Measurements from ENCODE around the gene ZBTB8A. TPM values are rescaled to one million over a fixed set of nuclear protein-coding genes. Genes with fewer than 3 reads are reported as not detected.

Gene ZBTB8A
- total RNA-seq, 2 experiments from 2014 or later, result 0.29 to 0.54 TPM

- Histone ChIP-seq H4K20me1 (ENCODE audit: insufficient read depth, low read length) (no peaks in the 10 kb centered on the region), H3K27ac (ENCODE audit: low read depth, low read length, poor library complexity, severe bottlenecking) (no peak overlapping the region), H3K4me2 (ENCODE audit: low read length) (no peak overlapping the region), H3K4me3 (ENCODE audit: low read depth, low read length, poor library complexity, severe bottlenecking) (no peak overlapping the region), H3K79me2 (ENCODE audit: insufficient read depth, low read depth, low read length) (no peaks in the 10 kb centered on the region), H3K9me2 (ENCODE audit: insufficient read depth, low read length) (no peaks in the 10 kb centered on the region), H3K4me1 (ENCODE audit: insufficient read depth, low read length, poor library complexity, severe bottlenecking) (no peaks in the 10 kb centered on the region), H2AFZ (ENCODE audit: low read length) (no peak overlapping the region), H3K36me3 (ENCODE audit: insufficient read depth, low read length) (no peaks in the 10 kb centered on the region), H3K9me3 (ENCODE audit: low read length) (no peaks in the 10 kb centered on the region)
- DNase-seq (ENCODE audit: low spot score), result no peak
- ChIA-PET POLR2A (no interaction called here), CTCF (ENCODE audit: unreplicated experiment) (no interaction called here)
- TF ChIP-seq CTCF (conservative IDR thresholded peaks at IDR 0.05; ENCODE audit: low read length) (no peak), EZH2phosphoT487 (IDR thresholded peaks at IDR 0.05; ENCODE audit: borderline replicate concordance, low read depth, low read length) (no peak)
- intact Hi-C loops (cut with micrococcal nuclease; ENCODE audit: unreplicated experiment), result no loop called here
- BruUV-seq (replicated peaks), result no TSS peak
Measured at GRCh38 chr1:32580348-32581017, 41.3 kb downstream of the ZBTB8A start.

- ChIA-PET POLR2A (no interaction called here), CTCF (ENCODE audit: unreplicated experiment) (no interaction called here)
- Histone ChIP-seq H3K4me2 (ENCODE audit: low read length) (no peak overlapping the region), H3K27ac (ENCODE audit: low read depth, low read length, poor library complexity, severe bottlenecking) (no peak overlapping the region), H3K79me2 (ENCODE audit: insufficient read depth, low read depth, low read length) (no peaks in the 10 kb centered on the region), H2AFZ (ENCODE audit: low read length) (no peak overlapping the region), H3K4me3 (ENCODE audit: low read depth, low read length, poor library complexity, severe bottlenecking) (no peak overlapping the region), H4K20me1 (ENCODE audit: insufficient read depth, low read length) (no peaks in the 10 kb centered on the region), H3K9me2 (ENCODE audit: insufficient read depth, low read length) (no peaks in the 10 kb centered on the region), H3K36me3 (ENCODE audit: insufficient read depth, low read length) (no peaks in the 10 kb centered on the region), H3K4me1 (ENCODE audit: insufficient read depth, low read length, poor library complexity, severe bottlenecking) (no peaks in the 10 kb centered on the region), H3K9me3 (ENCODE audit: low read length) (no peaks in the 10 kb centered on the region)
- intact Hi-C loops (cut with micrococcal nuclease; ENCODE audit: unreplicated experiment), result no loop called here
- BruUV-seq (replicated peaks), result no TSS peak
- no peak for DNase-seq (ENCODE audit: low spot score)
- TF ChIP-seq CTCF (conservative IDR thresholded peaks at IDR 0.05; ENCODE audit: low read length) (no peak), EZH2phosphoT487 (IDR thresholded peaks at IDR 0.05; ENCODE audit: borderline replicate concordance, low read depth, low read length) (no peak)
Measured at GRCh38 chr1:32592943-32593342, 53.7 kb downstream of the ZBTB8A start.

- no peak overlapping the region for H3K4me3 ChIP-seq (ENCODE audit: low read depth, low read length, poor library complexity, severe bottlenecking)
- CTCF ChIA-PET (ENCODE audit: unreplicated experiment), result interaction anchor here (0.6 kb wide), 1 partner anchor 80 kb away, joined by 3 read pairs; no protein-coding TSS in a partner anchor
- no peaks in the 10 kb centered on the region for H4K20me1 ChIP-seq (ENCODE audit: insufficient read depth, low read length)
- no peaks in the 10 kb centered on the region for H3K79me2 ChIP-seq (ENCODE audit: insufficient read depth, low read depth, low read length)
- H3K27ac ChIP-seq (ENCODE audit: low read depth, low read length, poor library complexity, severe bottlenecking), result no peak overlapping the region
- peak overlapping the region; percentile 16; the same call in 1 of the 2 replicates for H2AFZ ChIP-seq (ENCODE audit: low read length)
- H3K4me1 ChIP-seq (ENCODE audit: insufficient read depth, low read length, poor library complexity, severe bottlenecking), result no peaks in the 10 kb centered on the region
- no peaks in the 10 kb centered on the region for H3K36me3 ChIP-seq (ENCODE audit: insufficient read depth, low read length)
- no peak overlapping the region for H3K4me2 ChIP-seq (ENCODE audit: low read length)
- H3K9me2 ChIP-seq (ENCODE audit: insufficient read depth, low read length), result no peaks in the 10 kb centered on the region
- DNase-seq (ENCODE audit: low spot score), result no peak
- POLR2A ChIA-PET, result interaction anchor here (0.6 kb wide), 2 partner anchors 72 to 608 kb away, joined by 5 read pairs; no protein-coding TSS in a partner anchor
- intact Hi-C loops (cut with micrococcal nuclease; ENCODE audit: unreplicated experiment), result no loop called here
- no TSS peak for BruUV-seq (replicated peaks)
- H3K9me3 ChIP-seq (ENCODE audit: low read length), result no peaks in the 10 kb centered on the region
- no peak for TF ChIP-seq CTCF (conservative IDR thresholded peaks at IDR 0.05; ENCODE audit: low read length)
Measured at GRCh38 chr1:32600034-32600433, 60.8 kb downstream of the ZBTB8A start.
